ENCODE results near the gene MX2. TPM values are rescaled to one million over a fixed set of nuclear protein-coding genes. Genes with fewer than 3 reads are reported as not detected.

Gene MX2
- total and polyA plus RNA-seq, 3 donors from 2014 or later: 8.4 to 12.8 (median 10.1) TPM

DNA sequence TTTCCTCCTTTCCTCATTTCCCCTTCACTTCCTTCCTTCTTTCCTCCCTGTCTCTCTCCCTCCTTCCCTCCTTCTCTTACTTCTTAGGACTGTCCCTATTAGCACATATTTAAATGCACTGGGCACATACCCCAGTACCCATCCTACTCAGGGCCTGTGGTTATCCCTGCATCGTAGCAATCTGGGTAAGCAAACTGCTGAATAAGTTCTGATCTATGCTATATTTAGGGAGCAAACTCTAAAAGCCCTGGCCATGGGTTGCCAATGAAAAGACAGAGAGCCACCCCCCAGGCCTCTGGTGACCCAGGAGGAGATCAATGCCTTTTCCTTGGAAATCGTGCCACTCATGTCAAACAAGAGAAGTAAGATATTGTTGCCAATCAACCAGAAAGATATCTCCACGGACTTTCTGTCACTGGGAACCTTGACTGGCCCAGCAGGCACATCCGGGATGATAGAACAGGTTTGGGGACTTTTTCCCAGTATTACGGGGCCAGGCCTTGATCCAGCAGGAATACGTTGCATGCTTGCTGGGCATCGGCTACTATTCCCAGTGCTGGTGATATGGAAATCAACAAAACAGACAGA is 39.8 kb upstream of the MX2 start:
- Histone ChIP-seq H3K27ac (no peak overlapping the region), H3K4me3 (no peak overlapping the region), H3K27me3 (no peaks in the 10 kb centered on the region), H3K9me3 (no peaks in the 10 kb centered on the region), H3K36me3 (ENCODE audit: low read depth, missing control alignments) (no peaks in the 10 kb centered on the region), H3K4me1 (peaks cover 2% of the 10 kb centered on the region)
- no peak for TF ChIP-seq POLR2A (IDR thresholded peaks at IDR 0.05)
- TF ChIP-seq, protein P1, sequence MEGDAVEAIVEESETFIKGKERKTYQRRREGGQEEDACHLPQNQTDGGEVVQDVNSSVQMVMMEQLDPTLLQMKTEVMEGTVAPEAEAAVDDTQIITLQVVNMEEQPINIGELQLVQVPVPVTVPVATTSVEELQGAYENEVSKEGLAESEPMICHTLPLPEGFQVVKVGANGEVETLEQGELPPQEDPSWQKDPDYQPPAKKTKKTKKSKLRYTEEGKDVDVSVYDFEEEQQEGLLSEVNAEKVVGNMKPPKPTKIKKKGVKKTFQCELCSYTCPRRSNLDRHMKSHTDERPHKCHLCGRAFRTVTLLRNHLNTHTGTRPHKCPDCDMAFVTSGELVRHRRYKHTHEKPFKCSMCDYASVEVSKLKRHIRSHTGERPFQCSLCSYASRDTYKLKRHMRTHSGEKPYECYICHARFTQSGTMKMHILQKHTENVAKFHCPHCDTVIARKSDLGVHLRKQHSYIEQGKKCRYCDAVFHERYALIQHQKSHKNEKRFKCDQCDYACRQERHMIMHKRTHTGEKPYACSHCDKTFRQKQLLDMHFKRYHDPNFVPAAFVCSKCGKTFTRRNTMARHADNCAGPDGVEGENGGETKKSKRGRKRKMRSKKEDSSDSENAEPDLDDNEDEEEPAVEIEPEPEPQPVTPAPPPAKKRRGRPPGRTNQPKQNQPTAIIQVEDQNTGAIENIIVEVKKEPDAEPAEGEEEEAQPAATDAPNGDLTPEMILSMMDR (IDR thresholded peaks at IDR 0.05): no peak
- WGBS, 2 donors: 86 to 89% methylated on average over 7 of the region's 7 CpGs
- intact Hi-C loops (cut with DNase I; ENCODE audit: low total_unique reads): no loop called here
- DNase-seq: no peak

DNA sequence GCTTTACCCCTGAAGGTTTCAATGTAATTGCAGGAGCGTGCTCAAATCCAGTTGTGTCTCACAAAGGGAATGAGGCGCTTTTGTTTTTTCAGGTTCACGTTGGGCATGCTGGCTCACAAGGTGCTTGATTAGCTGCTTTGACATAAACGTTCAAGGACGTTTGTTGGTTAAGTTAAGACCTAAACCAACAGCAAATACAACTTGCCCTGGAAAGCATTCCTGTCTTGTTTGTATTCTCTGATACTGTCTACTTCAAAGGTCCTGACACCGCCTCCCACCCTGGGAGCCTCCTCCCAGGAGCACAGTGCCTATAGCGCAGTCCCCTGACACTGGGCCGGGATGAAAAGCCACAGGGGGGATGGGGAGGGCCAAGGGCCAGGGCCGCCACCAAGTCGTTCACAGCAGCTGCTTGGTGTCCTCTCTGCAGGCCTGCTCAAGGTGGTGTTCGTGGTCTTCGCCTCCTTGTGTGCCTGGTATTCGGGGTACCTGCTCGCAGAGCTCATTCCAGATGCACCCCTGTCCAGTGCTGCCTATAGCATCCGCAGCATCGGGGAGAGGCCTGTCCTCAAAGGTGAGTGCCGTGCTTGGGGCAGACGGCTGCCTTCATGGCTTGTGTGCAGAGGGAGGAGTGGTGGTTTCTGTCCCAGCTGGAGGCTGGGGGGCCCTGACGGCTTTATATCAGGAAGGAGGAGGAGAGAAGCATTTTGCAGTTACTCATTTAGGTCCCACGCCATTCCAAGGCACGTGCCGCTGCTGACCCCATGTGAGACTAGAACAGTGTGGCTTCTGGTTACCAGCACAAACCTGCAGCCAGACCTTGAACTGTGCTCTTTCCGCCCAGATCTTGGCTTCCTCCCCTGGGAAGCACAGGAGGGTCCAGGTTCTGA is 39.1 kb upstream of the MX2 start:
- TF ChIP-seq, protein P1 (IDR thresholded peaks at IDR 0.05): no peak
- TF ChIP-seq POLR2A (IDR thresholded peaks at IDR 0.05): no peak
- DNase-seq: no peak
- intact Hi-C loops (cut with DNase I; ENCODE audit: low total_unique reads): no loop called here
- Histone ChIP-seq H3K4me3 (no peak overlapping the region), H3K9me3 (no peaks in the 10 kb centered on the region), H3K27ac (no peak overlapping the region), H3K4me1 (no peaks in the 10 kb centered on the region), H3K36me3 (ENCODE audit: low read depth, missing control alignments) (no peaks in the 10 kb centered on the region), H3K27me3 (no peaks in the 10 kb centered on the region)
- WGBS, 2 donors: 80% methylated on average over 8 to 23 of the region's 23 CpGs

DNA sequence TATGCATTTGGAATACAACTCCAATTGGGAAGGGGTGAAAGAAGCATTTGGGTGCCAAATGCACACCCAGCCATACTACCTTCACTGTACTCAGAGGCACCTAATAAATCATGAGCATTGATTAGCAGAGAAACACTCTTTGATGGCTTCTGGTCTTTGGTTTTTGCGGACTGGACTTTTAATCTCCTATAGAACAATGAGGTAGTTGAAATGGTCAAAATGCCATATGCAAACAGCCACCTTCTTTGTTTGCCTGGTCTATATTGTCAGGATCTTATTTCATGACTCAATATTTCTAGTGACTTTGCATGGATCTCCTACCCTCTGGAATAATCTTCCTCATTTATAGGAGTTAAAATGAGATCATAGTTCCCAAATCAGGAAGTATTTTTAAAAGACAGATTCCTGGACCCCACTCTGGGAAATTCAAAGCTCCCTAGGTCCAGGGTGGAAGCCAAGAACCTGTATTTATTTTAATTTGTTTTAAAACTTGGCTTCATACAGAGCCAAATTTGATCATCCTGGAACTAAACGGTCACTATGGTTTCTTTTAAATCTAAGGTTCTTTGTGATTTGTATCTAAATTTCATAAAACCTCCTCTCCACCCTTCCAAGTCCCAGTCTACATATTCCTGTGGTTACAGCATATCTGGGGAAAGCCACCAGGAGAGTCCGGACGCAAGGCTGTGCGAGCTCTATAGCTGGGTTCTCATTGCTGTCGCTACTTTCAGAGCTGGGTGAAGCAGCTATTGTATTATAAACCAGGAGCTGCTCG is 36.5 kb upstream of the MX2 start:
- 91 to 92% methylated on average over 7 of the region's 7 CpGs for WGBS, 2 donors
- Histone ChIP-seq H3K4me1 (no peaks in the 10 kb centered on the region), H3K36me3 (ENCODE audit: low read depth, missing control alignments) (no peaks in the 10 kb centered on the region), H3K27me3 (no peaks in the 10 kb centered on the region), H3K4me3 (no peak overlapping the region), H3K9me3 (no peaks in the 10 kb centered on the region), H3K27ac (no peak overlapping the region)
- TF ChIP-seq, protein P1 (IDR thresholded peaks at IDR 0.05): no peak
- no peak for TF ChIP-seq POLR2A (IDR thresholded peaks at IDR 0.05)
- intact Hi-C loops (cut with DNase I; ENCODE audit: low total_unique reads): no loop called here
- no peak for DNase-seq

DNA sequence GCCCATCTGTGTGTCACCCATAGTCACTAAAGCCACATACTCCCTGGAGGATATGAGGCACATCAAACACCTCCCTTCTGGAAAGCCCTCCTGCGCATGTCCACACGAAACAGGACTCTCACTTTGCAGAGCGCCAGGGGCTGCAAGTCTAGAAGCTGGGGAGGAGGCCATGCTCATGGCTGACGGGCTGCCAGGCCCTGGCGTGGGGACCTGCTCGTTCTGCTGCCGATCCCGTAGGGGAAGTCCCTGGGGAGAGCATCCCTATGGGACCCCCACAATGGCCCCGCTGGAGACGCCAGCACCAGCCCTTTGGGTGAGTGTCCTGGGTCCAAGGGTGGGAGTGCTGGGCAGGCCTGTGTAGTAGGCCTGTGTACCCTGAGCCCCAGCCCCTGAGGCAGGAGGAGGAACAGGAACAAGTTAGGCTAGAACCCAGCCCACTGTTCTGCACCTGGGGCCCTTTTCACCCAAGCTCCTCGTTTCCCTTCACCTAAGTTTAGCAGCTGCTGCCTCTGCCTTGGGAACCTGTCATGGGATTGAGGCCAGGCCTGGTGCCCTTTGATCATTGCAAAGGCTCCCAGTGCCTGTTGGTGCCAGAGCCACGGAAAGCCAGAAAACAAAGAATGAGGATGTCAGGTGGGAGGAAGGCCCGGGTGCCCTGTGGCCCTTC is 35.3 kb upstream of the MX2 start:
- no peak for DNase-seq
- Histone ChIP-seq H3K4me1 (no peaks in the 10 kb centered on the region), H3K27me3 (no peaks in the 10 kb centered on the region), H3K4me3 (no peak overlapping the region), H3K36me3 (ENCODE audit: low read depth, missing control alignments) (no peaks in the 10 kb centered on the region), H3K27ac (no peak overlapping the region), H3K9me3 (no peaks in the 10 kb centered on the region)
- intact Hi-C loops (cut with DNase I; ENCODE audit: low total_unique reads): no loop called here
- WGBS, 2 donors: 89 to 93% methylated on average over 6 to 13 of the region's 13 CpGs
- TF ChIP-seq POLR2A (IDR thresholded peaks at IDR 0.05): no peak
- TF ChIP-seq, protein P1 (IDR thresholded peaks at IDR 0.05): no peak
